Keratinocyte (primary cell): ENCODE results near the gene GIMAP8. TPM values are rescaled to one million over a fixed set of nuclear protein-coding genes. Genes with fewer than 3 reads are reported as not detected.

Experiments used
- DNase-seq: peaks from one replicate; pipeline ENCODE4 v3.0.0-alpha.2; 2011; ENCODE audit warnings: low read depth, missing footprints, low spot score
- FAIRE-seq: peaks from 2 replicates; lab custom pipeline; 2011; peaks lifted over from hg19 to GRCh38; lab: Jason Lieb, UNC
- H2AFZ ChIP-seq: 2 replicates; pipeline ENCODE4 v1.6.0; 2012; ENCODE audit warnings: low read length, control low read depth, inconsistent platforms; ENCODE audit not compliant: control insufficient read depth
- H3K27ac ChIP-seq: 2 replicates; pipeline ENCODE4 v1.5.1; 2011; ENCODE audit warnings: low read length; ENCODE audit not compliant: control insufficient read depth, insufficient read depth
- H3K27me3 ChIP-seq: 3 replicates; pipeline ENCODE4 v1.6.0; 2011; ENCODE audit warnings: low read length; ENCODE audit not compliant: control insufficient read depth, insufficient read depth; ENCODE audit errors: extremely low read depth
- H3K36me3 ChIP-seq, 2 experiments: 2 replicates in 1 of 2; 3 replicates in 1 of 2; pipeline ENCODE4 v1.5.1; 2011; ENCODE audit warnings: low read length in 2 of 2, mild to moderate bottlenecking in 1 of 2; ENCODE audit not compliant: control insufficient read depth in 2 of 2, insufficient read depth in 2 of 2; ENCODE audit errors: extremely low read depth in 1 of 2
- H3K4me1 ChIP-seq: 3 replicates; pipeline ENCODE4 v1.5.1; 2011; ENCODE audit warnings: low read length; ENCODE audit not compliant: control insufficient read depth, insufficient read depth; ENCODE audit errors: extremely low read depth
- H3K4me2 ChIP-seq: 3 replicates; pipeline ENCODE4 v1.6.0; 2011; ENCODE audit warnings: low read depth, low read length; ENCODE audit not compliant: control insufficient read depth, insufficient read depth; ENCODE audit errors: extremely low read depth
- H3K4me3 ChIP-seq, 3 experiments: fragments of 200-600 bp in 1 of 3; sonication (generic) in 1 of 3; 2 replicates in 2 of 3; 3 replicates in 1 of 3; pipeline ENCODE4 v1.5.1; 2011 to 2016; ENCODE audit warnings: low read length in 3 of 3, mild to moderate bottlenecking in 3 of 3, control low read depth in 2 of 3, inconsistent platforms in 1 of 3, low read depth in 1 of 3, mixed read lengths in 1 of 3, mixed run types in 1 of 3, moderate library complexity in 1 of 3; ENCODE audit not compliant: control insufficient read depth in 2 of 3, insufficient read depth in 2 of 3; ENCODE audit errors: extremely low read depth in 1 of 3
- H3K79me2 ChIP-seq: 2 replicates; pipeline ENCODE4 v1.6.0; 2012; ENCODE audit warnings: low read length; ENCODE audit not compliant: control insufficient read depth, insufficient read depth
- H3K9ac ChIP-seq: 3 replicates; pipeline ENCODE4 v1.6.0; 2011; ENCODE audit warnings: low read length; ENCODE audit not compliant: control insufficient read depth, insufficient read depth; ENCODE audit errors: extremely low read depth
- H3K9me1 ChIP-seq: 3 replicates; pipeline ENCODE4 v1.6.0; 2011; ENCODE audit warnings: low read length; ENCODE audit not compliant: control insufficient read depth, insufficient read depth; ENCODE audit errors: extremely low read depth
- H3K9me3 ChIP-seq: 2 replicates; pipeline ENCODE4 v1.5.1; 2012; ENCODE audit warnings: low read depth, low read length; ENCODE audit not compliant: control insufficient read depth
- H4K20me1 ChIP-seq: 3 replicates; pipeline ENCODE4 v1.6.0; 2011; ENCODE audit warnings: low read length; ENCODE audit not compliant: control insufficient read depth, insufficient read depth; ENCODE audit errors: extremely low read depth
- EZH2 ChIP-seq: IDR thresholded peaks from one replicate; pipeline ENCODE4 v1.6.1; 2012; ENCODE audit warnings: inconsistent platforms, mild to moderate bottlenecking, low read length, moderate library complexity
- dilution Hi-C: fragments of 300-500 bp; cut with MboI; formaldehyde crosslinking; loops from one replicate; pipeline ENCODE4 v1.7.0; 2020; ENCODE audit warnings: low sequenced_read_pairs; ENCODE audit not compliant: extremely low pct_ligation_motif_present
- polyA plus RNA-seq, 5 experiments: library from polyadenylated mRNA; depleted of rRNA in 3 of 5; stranded (reverse) in 3 of 5; stranded (forward) in 1 of 5; unstranded in 1 of 5; fragments of >200 nt; gene quantifications; 1 replicate in 1 of 5; 2 replicates in 3 of 5; 3 replicates in 1 of 5; pipeline versions ENCODE4 v1.2.1 to v1.2.3, GENCODE V29; 2011 to 2012; ENCODE audit warnings: missing spikeins in 2 of 5, low read depth in 1 of 5, low replicate concordance in 1 of 5
- TF ChIP-seq, protein P1 (sequence below), 3 experiments: IDR thresholded peaks in 1 of 3; conservative IDR thresholded peaks in 1 of 3; optimal IDR thresholded peaks in 1 of 3; 2 replicates in 2 of 3; 3 replicates in 1 of 3; pipeline versions ENCODE3 to v1.5.1; 2011; ENCODE audit warnings: low read length in 3 of 3, mild to moderate bottlenecking in 3 of 3, moderate library complexity in 2 of 3, control low read depth in 1 of 3, inconsistent platforms in 1 of 3; ENCODE audit not compliant: insufficient read depth in 2 of 3; ENCODE audit errors: extremely low read depth in 1 of 3

GIMAP8 gene
- polyA plus RNA-seq, 1 donor (not counting 4 experiments of a cell fraction or from before 2014, with no cell fraction given) = 0.26 TPM

DNA sequence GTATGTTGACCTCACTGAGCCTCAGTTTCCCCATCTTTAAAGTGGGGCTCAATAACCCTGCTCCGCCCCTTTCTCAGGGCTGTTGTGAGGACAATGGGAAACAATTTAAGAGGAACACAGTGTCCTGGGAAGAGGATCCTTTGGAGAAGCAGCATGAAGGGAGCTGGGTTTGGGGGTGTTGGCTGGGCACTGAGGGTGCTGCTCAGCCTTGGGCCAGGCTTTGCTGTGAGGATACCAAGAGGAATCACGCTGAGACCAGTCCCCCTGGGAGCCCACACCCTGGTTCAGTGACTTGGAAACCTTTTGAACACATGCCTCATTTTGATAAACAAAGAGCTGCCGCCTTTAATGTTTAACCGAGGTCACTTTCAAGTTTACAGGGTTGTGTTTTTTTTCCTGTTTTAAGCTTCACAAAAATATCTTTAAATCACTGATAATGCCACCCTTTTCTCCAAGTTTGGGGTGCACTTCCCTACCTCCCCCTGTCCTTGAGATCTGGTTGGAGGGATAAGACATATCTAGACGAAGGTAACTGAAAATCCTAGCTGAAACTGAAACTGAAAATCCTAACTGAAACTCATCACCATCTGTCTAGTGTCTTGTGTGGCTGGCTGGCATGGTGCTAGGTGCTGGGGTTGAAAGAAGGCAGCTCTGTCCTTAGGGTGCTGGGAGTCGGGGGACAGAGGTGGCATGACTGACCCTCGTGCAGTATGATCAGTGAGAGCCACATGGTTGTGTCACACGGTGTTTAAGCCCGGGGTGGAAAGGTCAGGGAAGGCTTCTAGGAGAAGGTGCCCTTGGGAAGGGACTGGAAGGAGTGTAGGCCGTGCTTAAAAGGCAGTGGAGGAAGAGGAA is 43.6 kb upstream of the GIMAP8 start:
- Histone ChIP-seq H3K9me1 (no peaks in the 10 kb centered on the region), H3K4me3 (no peak overlapping the region), H3K79me2 (no peaks in the 10 kb centered on the region), H3K4me1 (peaks cover 19% of the 10 kb centered on the region), H3K9me3 (no peaks in the 10 kb centered on the region), H3K27me3 (no peaks in the 10 kb centered on the region), H3K9ac (no peak overlapping the region), H3K36me3 (no peaks in the 10 kb centered on the region), H3K4me2 (no peak overlapping the region), H3K27ac (no peak overlapping the region), H2AFZ (peak overlapping the region; percentile 2), H4K20me1 (no peaks in the 10 kb centered on the region)
- TF ChIP-seq, protein P1, sequence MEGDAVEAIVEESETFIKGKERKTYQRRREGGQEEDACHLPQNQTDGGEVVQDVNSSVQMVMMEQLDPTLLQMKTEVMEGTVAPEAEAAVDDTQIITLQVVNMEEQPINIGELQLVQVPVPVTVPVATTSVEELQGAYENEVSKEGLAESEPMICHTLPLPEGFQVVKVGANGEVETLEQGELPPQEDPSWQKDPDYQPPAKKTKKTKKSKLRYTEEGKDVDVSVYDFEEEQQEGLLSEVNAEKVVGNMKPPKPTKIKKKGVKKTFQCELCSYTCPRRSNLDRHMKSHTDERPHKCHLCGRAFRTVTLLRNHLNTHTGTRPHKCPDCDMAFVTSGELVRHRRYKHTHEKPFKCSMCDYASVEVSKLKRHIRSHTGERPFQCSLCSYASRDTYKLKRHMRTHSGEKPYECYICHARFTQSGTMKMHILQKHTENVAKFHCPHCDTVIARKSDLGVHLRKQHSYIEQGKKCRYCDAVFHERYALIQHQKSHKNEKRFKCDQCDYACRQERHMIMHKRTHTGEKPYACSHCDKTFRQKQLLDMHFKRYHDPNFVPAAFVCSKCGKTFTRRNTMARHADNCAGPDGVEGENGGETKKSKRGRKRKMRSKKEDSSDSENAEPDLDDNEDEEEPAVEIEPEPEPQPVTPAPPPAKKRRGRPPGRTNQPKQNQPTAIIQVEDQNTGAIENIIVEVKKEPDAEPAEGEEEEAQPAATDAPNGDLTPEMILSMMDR (optimal IDR thresholded peaks at IDR 0.05 in 1 of 3, IDR thresholded peaks at IDR 0.05 in 1 of 3, conservative IDR thresholded peaks at IDR 0.05 in 1 of 3; ENCODE audit: extremely low read depth in 1 of 3, insufficient read depth in 2 of 3, low read length in 3 of 3) = no peak
- no peak for TF ChIP-seq EZH2
- dilution Hi-C loops = no loop called here
- DNase-seq = no peak
- FAIRE-seq = no peak

DNA sequence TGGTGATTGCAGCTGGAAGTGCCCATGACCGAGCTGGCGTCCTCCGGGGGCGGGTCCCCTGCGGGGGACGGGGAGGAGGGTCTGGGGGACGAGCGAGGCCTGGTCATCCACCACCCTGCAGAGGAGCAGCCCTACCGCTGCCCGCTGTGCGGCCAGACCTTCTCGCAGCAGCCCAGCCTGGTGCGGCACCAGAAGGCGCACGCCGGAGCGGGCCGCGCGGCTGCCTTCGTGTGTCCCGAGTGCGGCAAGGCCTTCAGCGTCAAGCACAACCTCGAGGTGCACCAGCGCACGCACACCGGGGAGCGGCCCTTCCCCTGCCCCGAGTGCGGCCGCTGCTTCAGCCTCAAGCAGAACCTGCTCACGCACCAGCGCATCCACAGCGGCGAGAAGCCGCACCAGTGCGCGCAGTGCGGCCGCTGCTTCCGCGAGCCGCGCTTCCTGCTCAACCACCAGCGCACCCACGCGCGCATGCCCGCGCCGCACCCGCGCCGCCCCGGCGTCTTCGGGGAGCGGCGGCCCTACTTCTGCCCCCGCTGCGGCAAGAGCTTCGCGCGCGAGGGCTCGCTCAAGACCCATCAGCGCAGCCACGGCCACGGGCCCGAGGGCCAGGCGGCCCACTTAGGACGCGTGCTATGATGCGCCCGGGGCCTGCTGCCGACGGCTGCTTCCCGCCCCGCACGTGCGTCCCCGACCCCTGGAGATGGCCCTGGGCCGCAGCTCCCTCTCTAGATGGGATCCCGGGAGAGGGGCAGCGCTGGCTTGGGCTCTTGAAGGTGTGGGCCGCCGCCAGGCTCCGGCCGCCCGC is 42.6 kb upstream of the GIMAP8 start:
- no peaks in the 10 kb centered on the region for H3K9me3 ChIP-seq
- no peak for FAIRE-seq
- DNase-seq = no peak
- H3K4me1 ChIP-seq = peaks cover 19% of the 10 kb centered on the region
- no peak overlapping the region for H3K4me2 ChIP-seq
- H3K79me2 ChIP-seq = no peaks in the 10 kb centered on the region
- dilution Hi-C loops = no loop called here
- no peak overlapping the region for H3K27ac ChIP-seq
- TF ChIP-seq, protein P1 (optimal IDR thresholded peaks at IDR 0.05 in 1 of 3, IDR thresholded peaks at IDR 0.05 in 1 of 3, conservative IDR thresholded peaks at IDR 0.05 in 1 of 3; ENCODE audit: extremely low read depth in 1 of 3, insufficient read depth in 2 of 3, low read length in 3 of 3) = no peak
- TF ChIP-seq EZH2 = no peak
- H4K20me1 ChIP-seq = no peaks in the 10 kb centered on the region
- no peak overlapping the region for H2AFZ ChIP-seq
- H3K9ac ChIP-seq = no peak overlapping the region
- H3K27me3 ChIP-seq = no peaks in the 10 kb centered on the region
- no peaks in the 10 kb centered on the region for H3K9me1 ChIP-seq
- H3K36me3 ChIP-seq = no peaks in the 10 kb centered on the region
- no peak overlapping the region for H3K4me3 ChIP-seq
